Panc1 (cell line): ENCODE results near the gene ARHGEF6.

Experiments
- POLR2AphosphoS5 ChIP-seq: IDR thresholded peaks from 2 replicates; pipeline ENCODE4 v1.6.1; 2012; ENCODE audit warnings: mild to moderate bottlenecking, low read depth, low read length, moderate library complexity
- TF ChIP-seq, protein P1 (sequence below): fragments of 450-650 bp; IDR thresholded peaks from 2 replicates; pipeline ENCODE4 v1.5.1; 2017; ENCODE audit warnings: mild to moderate bottlenecking

DNA sequence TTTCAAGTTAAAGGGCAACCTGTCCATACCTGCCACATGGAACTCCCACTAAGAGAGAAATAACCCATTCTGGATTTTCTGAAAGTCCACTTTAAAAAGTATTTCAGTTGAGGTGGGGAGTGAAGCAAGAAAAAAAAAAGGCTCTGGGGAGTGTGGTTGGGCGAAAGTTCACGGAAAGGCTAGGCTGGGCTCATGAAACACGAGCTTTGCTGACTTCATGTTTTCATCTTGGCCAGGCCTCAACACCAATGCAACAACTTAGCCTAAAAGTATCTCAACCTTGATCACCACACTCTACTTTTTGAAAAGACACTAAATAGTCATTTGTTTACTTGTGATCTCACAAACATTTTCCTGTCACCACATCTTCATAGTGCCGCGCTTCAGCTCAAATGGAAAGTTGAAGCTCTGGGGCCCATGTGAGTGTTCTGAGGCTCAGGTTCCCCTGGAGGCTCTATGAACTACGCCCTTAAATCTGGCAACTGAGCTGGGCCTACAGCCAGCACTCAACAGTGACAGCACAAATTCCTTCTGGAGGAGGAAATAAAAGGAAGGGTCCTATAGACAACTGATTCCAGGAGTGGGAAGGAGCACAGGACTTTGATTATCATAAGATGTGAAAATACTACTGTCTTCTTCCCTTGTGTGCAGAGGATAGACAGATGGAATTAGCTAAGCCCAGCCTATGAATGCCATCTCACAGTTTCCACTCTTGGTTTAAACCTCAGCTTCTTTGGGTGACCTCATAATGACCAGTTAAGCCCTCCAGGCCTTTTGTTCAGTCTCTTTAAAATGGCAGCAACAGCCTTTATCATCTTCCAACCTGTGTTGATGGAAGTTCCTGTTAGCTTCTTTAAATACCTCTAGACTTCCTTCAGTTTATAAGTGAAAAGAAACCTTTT lies 127.7 kb downstream of the ARHGEF6 start:
- TF ChIP-seq, protein P1, sequence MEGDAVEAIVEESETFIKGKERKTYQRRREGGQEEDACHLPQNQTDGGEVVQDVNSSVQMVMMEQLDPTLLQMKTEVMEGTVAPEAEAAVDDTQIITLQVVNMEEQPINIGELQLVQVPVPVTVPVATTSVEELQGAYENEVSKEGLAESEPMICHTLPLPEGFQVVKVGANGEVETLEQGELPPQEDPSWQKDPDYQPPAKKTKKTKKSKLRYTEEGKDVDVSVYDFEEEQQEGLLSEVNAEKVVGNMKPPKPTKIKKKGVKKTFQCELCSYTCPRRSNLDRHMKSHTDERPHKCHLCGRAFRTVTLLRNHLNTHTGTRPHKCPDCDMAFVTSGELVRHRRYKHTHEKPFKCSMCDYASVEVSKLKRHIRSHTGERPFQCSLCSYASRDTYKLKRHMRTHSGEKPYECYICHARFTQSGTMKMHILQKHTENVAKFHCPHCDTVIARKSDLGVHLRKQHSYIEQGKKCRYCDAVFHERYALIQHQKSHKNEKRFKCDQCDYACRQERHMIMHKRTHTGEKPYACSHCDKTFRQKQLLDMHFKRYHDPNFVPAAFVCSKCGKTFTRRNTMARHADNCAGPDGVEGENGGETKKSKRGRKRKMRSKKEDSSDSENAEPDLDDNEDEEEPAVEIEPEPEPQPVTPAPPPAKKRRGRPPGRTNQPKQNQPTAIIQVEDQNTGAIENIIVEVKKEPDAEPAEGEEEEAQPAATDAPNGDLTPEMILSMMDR: no peak
- no peak for TF ChIP-seq POLR2AphosphoS5
